ENCODE data around the gene GULP1. TPM values are rescaled to one million over a fixed set of nuclear protein-coding genes. Genes with fewer than 3 reads are reported as not detected.

The GULP1 gene
- total and polyA plus RNA-seq, 11 donors, result 1.1 to 8.3 (median 4.7) TPM

GRCh38 chr2:188466761-188467160, 175.1 kb downstream of the GULP1 start:
- no peak for DNase-seq
- ATAC-seq, result no peak
- WGBS, 4 donors, result 96 to 100% (median 98%) methylated on average over 1 of the region's 1 CpG

DNA sequence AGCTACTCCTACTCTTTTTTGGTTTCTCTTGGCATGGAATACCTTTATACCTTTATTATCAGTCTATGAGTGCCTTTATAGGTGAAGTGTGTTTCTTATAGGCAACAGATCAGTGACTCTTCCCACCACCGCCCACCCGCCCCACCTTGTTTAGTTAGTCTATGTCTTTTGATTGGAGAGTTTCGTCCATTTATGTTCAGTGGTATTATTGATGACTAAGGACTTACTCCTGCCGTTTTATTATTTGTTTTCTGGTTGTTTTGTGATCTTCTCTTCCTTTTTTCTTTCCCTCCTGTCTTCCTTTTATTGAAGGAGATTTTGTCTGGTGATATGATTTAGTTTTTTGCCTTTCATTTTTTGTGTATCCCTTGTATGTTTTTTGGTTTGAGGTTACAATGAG, 179.5 kb downstream of the GULP1 start:
- DNase-seq, result no peak
- Histone ChIP-seq H3K36me3 (no peaks in the 10 kb centered on the region), H3K27ac (no peak overlapping the region), H3K4me1 (no peaks in the 10 kb centered on the region), H3K27me3 (no peaks in the 10 kb centered on the region), H3K4me3 (no peak overlapping the region), H3K9me3 (peaks cover 0 to 29% (median 6%) of the 10 kb centered on the region in 12 donors)
- WGBS, 4 donors, result 94 to 98% (median 95%) methylated on average over 4 of the region's 4 CpGs
- intact Hi-C loops (cut with DNase I), result no loop called here
- no peak for TF ChIP-seq POLR2A (IDR thresholded peaks at IDR 0.05)
- no peak for TF ChIP-seq CTCF (IDR thresholded peaks at IDR 0.05)
- ATAC-seq, result no peak

More at GRCh38 chr2:188466761-188467160, 175.1 kb downstream of the GULP1 start:
- Histone ChIP-seq H3K36me3 (no peaks in the 10 kb centered on the region), H3K27ac (no peak overlapping the region), H3K4me1 (no peaks in the 10 kb centered on the region), H3K27me3 (no peaks in the 10 kb centered on the region), H3K9me3 (peaks cover 0 to 22% (median 6%) of the 10 kb centered on the region in 12 donors), H3K4me3 (no peak overlapping the region)
- intact Hi-C loops (cut with DNase I), result no loop called here
- TF ChIP-seq CTCF (IDR thresholded peaks at IDR 0.05) (no peak), POLR2A (IDR thresholded peaks at IDR 0.05) (no peak)

- ATAC-seq (no peak), DNase-seq (no peak)
- TF ChIP-seq POLR2A (IDR thresholded peaks at IDR 0.05) (no peak), CTCF (IDR thresholded peaks at IDR 0.05) (no peak)
- Histone ChIP-seq H3K27ac (no peak overlapping the region), H3K4me3 (no peak overlapping the region), H3K36me3 (no peaks in the 10 kb centered on the region), H3K27me3 (no peaks in the 10 kb centered on the region), H3K4me1 (no peaks in the 10 kb centered on the region), H3K9me3 (peaks cover 0 to 29% (median 6%) of the 10 kb centered on the region in 12 donors)
- WGBS, 4 donors, result 94 to 100% (median 97%) methylated on average over 3 of the region's 3 CpGs
- intact Hi-C loops (cut with DNase I), result no loop called here
These were observed 181.6 kb downstream of the GULP1 start for GRCh38 chr2:188473306-188473705.

DNA sequence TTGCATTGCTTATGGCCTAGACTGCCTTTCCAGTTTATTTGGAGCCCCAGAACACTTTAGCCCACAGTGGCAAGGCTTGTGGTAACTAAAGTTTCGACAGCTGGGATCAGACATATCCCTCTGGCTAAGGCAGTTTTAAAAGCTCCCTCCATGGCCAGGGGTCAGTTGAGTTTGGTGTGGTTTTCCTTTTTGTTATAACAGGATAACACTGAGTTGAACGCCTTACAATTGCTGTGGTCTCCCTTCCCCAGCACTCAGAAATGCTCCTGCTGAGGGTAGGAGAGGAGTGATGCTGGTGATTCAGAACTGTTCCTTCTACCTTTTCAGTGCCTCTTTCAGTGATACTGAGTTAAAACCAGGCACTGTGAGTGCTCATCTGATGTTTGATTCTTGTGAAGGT, 182.6 kb downstream of the GULP1 start:
- no peak overlapping the region for H3K27ac ChIP-seq
- TF ChIP-seq CTCF (IDR thresholded peaks at IDR 0.05) (no peak), POLR2A (IDR thresholded peaks at IDR 0.05) (no peak)
- no peak overlapping the region for H3K4me3 ChIP-seq
- no peaks in the 10 kb centered on the region for H3K4me1 ChIP-seq
- DNase-seq (no peak), ATAC-seq (no peak)
- H3K27me3 ChIP-seq, result no peaks in the 10 kb centered on the region
- 87 to 93% (median 88%) methylated on average over 2 of the region's 2 CpGs for whole genome bisulfite sequencing, 4 donors
- peaks cover 0 to 29% (median 6%) of the 10 kb centered on the region in 12 donors for H3K9me3 ChIP-seq
- no peaks in the 10 kb centered on the region for H3K36me3 ChIP-seq
- intact Hi-C loops (cut with DNase I), result no loop called here
